22Rv1 (cell line): ENCODE measurements around the gene NPAS2.
A peak's percentile ranks its signal among the peaks of the same experiment; 100 is the strongest.

Source experiments
- H3K27ac ChIP-seq: fragments of 450-650 bp; 2 replicates; pipeline ENCODE4 v1.5.1; 2017
- CTCF ChIP-seq: fragments of 450-650 bp; IDR thresholded peaks from 2 replicates; pipeline ENCODE4 v1.5.1; 2017; ENCODE audit warnings: mild to moderate bottlenecking
- ZFX ChIP-seq: fragments of 450-650 bp; IDR thresholded peaks from 2 replicates; pipeline ENCODE4 v1.6.1; 2017; ENCODE audit warnings: antibody characterized with exemption, borderline replicate concordance

NPAS2 gene

GRCh38 chr2:100862081-100862480, 42.1 kb downstream of the NPAS2 start:
- no peak for TF ChIP-seq CTCF
- TF ChIP-seq ZFX: no peak
- no peak overlapping the region for H3K27ac ChIP-seq

- no peak overlapping the region for H3K27ac ChIP-seq
- TF ChIP-seq CTCF: no peak
- TF ChIP-seq ZFX: no peak
These were observed 46.0 kb downstream of the NPAS2 start for GRCh38 chr2:100865816-100866460.

- H3K27ac ChIP-seq: no peak overlapping the region
- TF ChIP-seq ZFX (no peak), CTCF (no peak)
These were observed 48.1 kb downstream of the NPAS2 start for GRCh38 chr2:100868083-100868482.

GRCh38 chr2:100869120-100869519, 49.2 kb downstream of the NPAS2 start:
- TF ChIP-seq ZFX: no peak
- no peak overlapping the region for H3K27ac ChIP-seq

GRCh38 chr2:100870652-100871531, 51.0 kb downstream of the NPAS2 start:
- TF ChIP-seq ZFX (no peak), CTCF (peak; percentile 55)
- no peak overlapping the region for H3K27ac ChIP-seq

- H3K27ac ChIP-seq: no peak overlapping the region
- TF ChIP-seq CTCF (no peak), ZFX (no peak)
These were observed 55.7 kb downstream of the NPAS2 start for GRCh38 chr2:100875516-100876230.

GRCh38 chr2:100876231-100876860, 56.4 kb downstream of the NPAS2 start:
- no peak for TF ChIP-seq ZFX
- TF ChIP-seq CTCF: no peak
- H3K27ac ChIP-seq: no peak overlapping the region
